GM21423 (cell line): Measurements from ENCODE around the gene NACC1.
"Not testable (repeated sequence)": the region's sequence is repeated elsewhere in the genome, so short reads cannot be mapped to it uniquely, and the experiment has no call there.

Experiments
- ATAC-seq: cut with Tn5 transposase; IDR thresholded peaks from one replicate; pipeline ENCODE4 v1.9.1; 2021; ENCODE audit warnings: mild to moderate bottlenecking, moderate library complexity; ENCODE audit not compliant: unreplicated experiment

Gene NACC1

GRCh38 chr19:13160557-13160956 is 42.5 kb downstream of the NACC1 start:
- ATAC-seq, result no peak

GRCh38 chr19:13162724-13163608 is 44.9 kb downstream of the NACC1 start:
- peak; percentile 48 for ATAC-seq

GRCh38 chr19:13163609-13164342 is 45.7 kb downstream of the NACC1 start:
- ATAC-seq, result no peak

GRCh38 chr19:13164343-13165161 is 46.5 kb downstream of the NACC1 start:
- ATAC-seq, result no peak

- ATAC-seq, result no peak
These were observed 47.3 kb downstream of the NACC1 start for GRCh38 chr19:13165162-13165997.

GRCh38 chr19:13166151-13166550 is 48.1 kb downstream of the NACC1 start:
- ATAC-seq, result not testable (repeated sequence)

GRCh38 chr19:13169769-13170168 is 51.7 kb downstream of the NACC1 start:
- no peak for ATAC-seq

GRCh38 chr19:13171146-13171545 is 53.1 kb downstream of the NACC1 start:
- ATAC-seq, result no peak

GRCh38 chr19:13172346-13173138 is 54.5 kb downstream of the NACC1 start:
- ATAC-seq, result no peak

GRCh38 chr19:13173139-13173737 is 55.2 kb downstream of the NACC1 start:
- no peak for ATAC-seq

- ATAC-seq, result no peak
These were observed 58.3 kb downstream of the NACC1 start for GRCh38 chr19:13176345-13176744.

- not testable (repeated sequence) for ATAC-seq
These were observed 59.5 kb downstream of the NACC1 start for GRCh38 chr19:13177584-13177983.

- not testable (repeated sequence) for ATAC-seq
These were observed 60.2 kb downstream of the NACC1 start for GRCh38 chr19:13178291-13178690.

GRCh38 chr19:13181747-13182388 is 63.8 kb downstream of the NACC1 start:
- ATAC-seq, result no peak

- ATAC-seq, result not testable (repeated sequence)
These were observed 66.9 kb downstream of the NACC1 start for GRCh38 chr19:13184926-13185325.

GRCh38 chr19:13185763-13186657 is 67.9 kb downstream of the NACC1 start:
- ATAC-seq, result not testable (repeated sequence)

GRCh38 chr19:13186688-13187087 is 68.6 kb downstream of the NACC1 start:
- not testable (repeated sequence) for ATAC-seq
